ENCODE data around the gene MRPL48. TPM values are rescaled to one million over a fixed set of nuclear protein-coding genes. Genes with fewer than 3 reads are reported as not detected.

The MRPL48 gene
- total and polyA plus RNA-seq, 12 donors: 13.6 to 75.3 (median 32.0) TPM

- Histone ChIP-seq H3K4me3 (no peak overlapping the region), H3K27ac (peak overlapping the region in 1 of 5 donors; percentile 9), H3K27me3 (no peaks in the 10 kb centered on the region), H3K36me3 (replicated peaks in 1 of 2) (peaks cover 0 to 19% of the 10 kb centered on the region in 2 donors), H3K4me1 (replicated peaks in 1 of 2) (peaks cover 3 to 10% of the 10 kb centered on the region in 2 donors), H3K9me3 (replicated peaks in 1 of 3) (no peaks in the 10 kb centered on the region)
- intact Hi-C loops (cut with DNase I): no loop called here
- DNase-seq: no peak
- TF ChIP-seq CTCF (IDR thresholded peaks at IDR 0.05) (no peak), POLR2A (IDR thresholded peaks at IDR 0.05) (no peak)
- 84 to 92% (median 89%) methylated on average over 1 of the region's 1 CpG for WGBS, 4 donors
These were observed 101.9 kb downstream of the MRPL48 start for GRCh38 chr11:73889536-73889935.

GRCh38 chr11:73893041-73893440, 105.4 kb downstream of the MRPL48 start:
- no peak for DNase-seq
- peaks cover 0 to 19% of the 10 kb centered on the region in 2 donors for H3K36me3 ChIP-seq (replicated peaks in 1 of 2)
- 95 to 100% (median 97%) methylated on average over 3 of the region's 3 CpGs for WGBS, 4 donors
- no peaks in the 10 kb centered on the region for H3K27me3 ChIP-seq
- H3K4me1 ChIP-seq (replicated peaks in 1 of 2): peaks cover 3 to 10% of the 10 kb centered on the region in 2 donors
- H3K27ac ChIP-seq: no peak overlapping the region
- intact Hi-C loops (cut with DNase I): no loop called here
- TF ChIP-seq CTCF (IDR thresholded peaks at IDR 0.05): no peak
- no peak for TF ChIP-seq POLR2A (IDR thresholded peaks at IDR 0.05)
- H3K9me3 ChIP-seq (replicated peaks in 1 of 3): no peaks in the 10 kb centered on the region
- H3K4me3 ChIP-seq: no peak overlapping the region

GRCh38 chr11:73894725-73895335, 107.2 kb downstream of the MRPL48 start:
- DNase-seq: peak in 1 of 7 donors; percentile 24

GRCh38 chr11:73902303-73902702, 114.6 kb downstream of the MRPL48 start:
- Histone ChIP-seq H3K9me3 (replicated peaks in 1 of 3) (no peaks in the 10 kb centered on the region), H3K4me3 (no peak overlapping the region), H3K27me3 (no peaks in the 10 kb centered on the region), H3K27ac (no peak overlapping the region), H3K36me3 (replicated peaks in 1 of 2) (peaks cover 0 to 25% of the 10 kb centered on the region in 2 donors), H3K4me1 (replicated peaks in 1 of 2) (no peaks in the 10 kb centered on the region)
- 86 to 100% (median 92%) methylated on average over 1 of the region's 1 CpG for WGBS, 4 donors
- intact Hi-C loops (cut with DNase I): no loop called here
- DNase-seq: no peak
- no peak for TF ChIP-seq CTCF (IDR thresholded peaks at IDR 0.05)
- TF ChIP-seq POLR2A (IDR thresholded peaks at IDR 0.05): no peak

More at GRCh38 chr11:73894725-73895335, 107.2 kb downstream of the MRPL48 start:
- Histone ChIP-seq H3K9me3 (replicated peaks in 1 of 3) (no peaks in the 10 kb centered on the region), H3K27me3 (no peaks in the 10 kb centered on the region), H3K4me3 (no peak overlapping the region), H3K4me1 (replicated peaks in 1 of 2) (no peaks in the 10 kb centered on the region), H3K27ac (no peak overlapping the region), H3K36me3 (replicated peaks in 1 of 2) (peaks cover 0 to 23% of the 10 kb centered on the region in 2 donors)
- TF ChIP-seq POLR2A (IDR thresholded peaks at IDR 0.05): no peak
- intact Hi-C loops (cut with DNase I): no loop called here
- WGBS, 4 donors: 78 to 89% (median 87%) methylated on average over 5 of the region's 5 CpGs

- intact Hi-C loops (cut with DNase I): no loop called here
- TF ChIP-seq POLR2A (IDR thresholded peaks at IDR 0.05): no peak
- peak; percentile 16 to 58 (median 52) for TF ChIP-seq CTCF (IDR thresholded peaks at IDR 0.05)
- Histone ChIP-seq H3K27me3 (no peaks in the 10 kb centered on the region), H3K36me3 (replicated peaks in 1 of 2) (peaks cover 0 to 28% of the 10 kb centered on the region in 2 donors), H3K27ac (peak overlapping the region in 2 of 5 donors; percentile 30 to 48), H3K9me3 (replicated peaks in 1 of 3) (no peaks in the 10 kb centered on the region), H3K4me1 (replicated peaks in 1 of 2) (no peaks in the 10 kb centered on the region), H3K4me3 (no peak overlapping the region)
- WGBS, 4 donors: 53 to 61% (median 56%) methylated on average over 2 to 4 of the region's 4 CpGs
- DNase-seq: peak; percentile 53 to 84 (median 81)
These were observed 119.5 kb downstream of the MRPL48 start for GRCh38 chr11:73907191-73907590.
